GM23338 (cell line): Measurements from ENCODE around the gene MYO3B.

Experiments used
- CTCF ChIP-seq, 2 experiments: fragments of 200-600 bp in 1 of 2; sonication (generic) in 1 of 2; conservative IDR thresholded peaks; 2 replicates each; pipeline versions ENCODE4 v1.5.1 to v1.6.1; 2016 to 2017; ENCODE audit warnings: antibody characterized with exemption in 2 of 2, low read depth in 2 of 2, mild to moderate bottlenecking in 2 of 2, moderate library complexity in 1 of 2
- POLR2AphosphoS5 ChIP-seq: IDR thresholded peaks from 2 replicates; pipeline ENCODE4 v1.6.1; 2016; ENCODE audit warnings: antibody characterized with exemption, low read depth
- REST ChIP-seq: IDR thresholded peaks from one replicate; pipeline ENCODE4 v1.6.1; 2018; ENCODE audit warnings: antibody characterized with exemption; ENCODE audit not compliant: unreplicated experiment

GRCh38 chr2:170562928-170563327 lies 385.0 kb downstream of the MYO3B start:
- TF ChIP-seq CTCF (conservative IDR thresholded peaks at IDR 0.05; ENCODE audit: low read depth in 2 of 2), result no peak
- TF ChIP-seq POLR2AphosphoS5, result no peak
- no peak for TF ChIP-seq REST
